Mononuclear cell (primary cell): ENCODE results near the gene HAAO. TPM values are rescaled to one million over a fixed set of nuclear protein-coding genes. Genes with fewer than 3 reads are reported as not detected.

Experiments
- H3K27me3 ChIP-seq: 2 replicates; pipeline ENCODE4 v1.6.0; 2011; ENCODE audit warnings: low read length, control low read depth; ENCODE audit not compliant: insufficient read depth
- H3K4me1 ChIP-seq: 2 replicates; pipeline ENCODE4 v1.5.1; 2011; ENCODE audit warnings: mild to moderate bottlenecking, low read length, control low read depth; ENCODE audit not compliant: insufficient read depth
- H3K4me3 ChIP-seq: 2 replicates; pipeline ENCODE4 v1.5.1; 2011; ENCODE audit warnings: mild to moderate bottlenecking, low read length, moderate library complexity
- H3K9me3 ChIP-seq: 2 replicates; pipeline ENCODE4 v1.5.1; 2011; ENCODE audit warnings: low read depth, mild to moderate bottlenecking, control low read depth, low read length
- total RNA-seq: library from RNA; depleted of rRNA; stranded (reverse); fragments of >200 nt; gene quantifications from one replicate; pipeline ENCODE4 v1.2.3, GENCODE V29; 2012

The HAAO gene
- total RNA-seq, 1 donor = 3.9 TPM

DNA sequence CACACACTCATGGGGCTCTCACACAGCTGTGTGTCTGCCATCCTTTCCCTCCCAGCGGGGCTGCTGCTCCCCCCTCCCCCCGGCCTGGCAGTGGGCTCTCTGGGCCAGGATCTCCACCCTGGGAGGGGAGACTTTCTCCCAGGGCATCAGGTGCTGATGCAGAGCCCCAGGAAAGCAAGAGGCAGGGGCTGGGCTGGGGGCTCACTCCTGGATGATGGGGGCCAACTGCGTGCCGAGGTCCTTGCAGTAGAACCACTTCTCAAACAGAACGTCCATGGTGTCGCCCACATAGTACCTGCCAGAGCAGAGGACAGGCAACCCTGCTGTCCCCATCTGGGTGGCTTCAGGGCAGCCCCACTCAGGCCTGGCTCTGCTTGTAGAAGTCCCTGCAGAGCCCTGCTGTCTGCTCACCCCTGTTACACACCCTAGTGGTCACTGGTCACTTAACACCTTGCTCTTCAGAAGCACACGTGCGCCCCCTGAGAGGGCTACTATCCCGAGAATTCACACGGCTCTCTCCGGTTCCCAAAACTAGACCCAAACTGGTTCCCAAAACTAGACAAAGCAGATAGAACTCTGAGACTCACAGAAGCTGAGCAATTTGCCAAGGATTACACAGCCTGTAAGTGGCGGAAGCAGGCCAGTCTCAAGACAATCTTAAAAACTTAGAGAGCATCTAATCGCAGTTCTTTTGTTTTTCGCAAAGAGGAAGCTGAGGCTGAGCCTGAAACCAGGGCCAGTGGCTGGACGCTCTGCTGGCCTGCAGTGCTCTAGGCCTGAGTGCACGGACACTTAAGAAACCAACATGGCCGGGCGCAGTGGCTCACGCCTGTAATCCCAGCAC is 21.9 kb downstream of the HAAO start:
- Histone ChIP-seq H3K27me3 (no peaks in the 10 kb centered on the region), H3K4me3 (no peak overlapping the region), H3K4me1 (peaks cover 17% of the 10 kb centered on the region), H3K9me3 (no peaks in the 10 kb centered on the region)

DNA sequence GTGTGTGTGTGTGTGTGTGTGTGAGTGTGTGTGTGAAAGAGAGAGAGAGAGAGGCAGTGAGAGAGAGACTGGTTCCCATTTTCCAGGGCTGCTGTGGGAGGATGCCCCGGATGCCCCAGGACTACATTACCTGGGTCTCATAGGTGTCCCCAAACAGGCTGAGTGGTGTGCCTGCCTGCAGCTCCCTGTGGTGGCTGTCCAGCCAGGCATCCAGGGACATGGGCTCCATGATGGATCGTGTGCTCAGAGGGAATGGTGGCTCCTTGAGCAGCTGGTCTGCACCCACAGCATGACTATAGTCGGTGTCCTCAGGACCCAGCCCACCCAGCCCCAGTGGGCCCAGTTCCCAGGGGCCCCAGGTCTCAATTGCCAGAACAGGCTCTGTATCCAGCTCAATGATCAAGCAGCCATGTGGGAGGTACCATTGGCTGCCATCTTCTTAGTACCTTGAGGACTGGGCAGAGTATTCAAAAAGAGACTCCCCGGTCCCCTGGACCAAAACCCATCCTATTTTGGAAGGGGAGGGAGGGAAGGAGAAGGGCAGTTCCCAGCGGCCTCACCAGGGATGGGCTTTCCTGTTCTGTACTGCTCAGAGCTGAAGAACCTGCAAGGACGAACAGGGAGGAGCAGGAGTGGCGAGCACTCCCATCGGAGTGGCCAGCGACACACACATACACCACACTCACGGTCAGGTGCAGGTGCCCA is 22.6 kb downstream of the HAAO start:
- no peaks in the 10 kb centered on the region for H3K27me3 ChIP-seq
- no peak overlapping the region for H3K4me3 ChIP-seq
- no peaks in the 10 kb centered on the region for H3K9me3 ChIP-seq
- H3K4me1 ChIP-seq = peaks cover 18% of the 10 kb centered on the region

DNA sequence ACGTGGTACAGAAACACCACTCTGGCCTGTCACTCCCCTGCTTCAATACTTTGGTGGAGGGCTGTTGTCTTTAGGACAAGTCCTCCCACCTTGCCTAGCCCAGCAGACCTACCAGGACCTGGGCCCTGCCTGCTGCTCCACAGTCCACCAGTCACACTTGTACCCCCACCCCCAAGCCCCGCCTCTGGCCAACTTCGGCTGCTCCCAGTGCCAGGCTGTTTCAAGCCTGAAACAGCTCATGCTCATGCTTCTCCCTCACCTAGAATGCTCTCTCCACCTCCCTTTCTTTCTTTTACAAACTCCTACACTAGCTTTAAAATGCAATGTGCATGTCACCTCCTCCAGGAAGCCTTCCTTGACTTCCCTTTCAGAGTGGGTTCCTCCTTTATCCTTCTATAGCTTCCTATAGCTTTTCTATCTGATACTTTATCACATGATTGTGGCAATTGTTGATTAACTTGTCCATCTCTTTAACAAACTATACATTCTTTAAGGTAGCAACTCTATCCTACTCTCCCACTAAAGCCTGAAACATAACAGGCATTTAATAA is 23.6 kb downstream of the HAAO start:
- Histone ChIP-seq H3K9me3 (no peaks in the 10 kb centered on the region), H3K4me3 (no peak overlapping the region), H3K27me3 (no peaks in the 10 kb centered on the region), H3K4me1 (peaks cover 28% of the 10 kb centered on the region)

- H3K9me3 ChIP-seq = no peaks in the 10 kb centered on the region
- no peaks in the 10 kb centered on the region for H3K27me3 ChIP-seq
- H3K4me1 ChIP-seq = peaks cover 34% of the 10 kb centered on the region
- H3K4me3 ChIP-seq = no peak overlapping the region
Observed at GRCh38 chr2:42767899-42768705, 24.3 kb downstream of the HAAO start.

- Histone ChIP-seq H3K4me3 (no peak overlapping the region), H3K9me3 (no peaks in the 10 kb centered on the region), H3K4me1 (peaks cover 42% of the 10 kb centered on the region), H3K27me3 (no peaks in the 10 kb centered on the region)
Observed at GRCh38 chr2:42767080-42767898, 25.1 kb downstream of the HAAO start.

GRCh38 chr2:42765686-42766085 is 26.7 kb downstream of the HAAO start:
- Histone ChIP-seq H3K27me3 (no peaks in the 10 kb centered on the region), H3K4me1 (peaks cover 40% of the 10 kb centered on the region), H3K4me3 (no peak overlapping the region)

GRCh38 chr2:42764901-42765300 is 27.5 kb downstream of the HAAO start:
- Histone ChIP-seq H3K4me1 (peaks cover 33% of the 10 kb centered on the region), H3K27me3 (no peaks in the 10 kb centered on the region), H3K9me3 (no peaks in the 10 kb centered on the region), H3K4me3 (no peak overlapping the region)

More at GRCh38 chr2:42765686-42766085, 26.7 kb downstream of the HAAO start:
- no peaks in the 10 kb centered on the region for H3K9me3 ChIP-seq

GRCh38 chr2:42764096-42764495 is 28.3 kb downstream of the HAAO start, which contains the start of gene OXER1:
TSS of gene OXER1 (minus strand) at chr2:42764135. CDS start at chr2:42764062, 73 bp downstream.
- H3K4me3 ChIP-seq = peak within 1 kb of the TSS; percentile 15
- no peaks in the 10 kb centered on the region for H3K27me3 ChIP-seq
- H3K4me1 ChIP-seq = peaks cover 31% of the 10 kb centered on the region

DNA sequence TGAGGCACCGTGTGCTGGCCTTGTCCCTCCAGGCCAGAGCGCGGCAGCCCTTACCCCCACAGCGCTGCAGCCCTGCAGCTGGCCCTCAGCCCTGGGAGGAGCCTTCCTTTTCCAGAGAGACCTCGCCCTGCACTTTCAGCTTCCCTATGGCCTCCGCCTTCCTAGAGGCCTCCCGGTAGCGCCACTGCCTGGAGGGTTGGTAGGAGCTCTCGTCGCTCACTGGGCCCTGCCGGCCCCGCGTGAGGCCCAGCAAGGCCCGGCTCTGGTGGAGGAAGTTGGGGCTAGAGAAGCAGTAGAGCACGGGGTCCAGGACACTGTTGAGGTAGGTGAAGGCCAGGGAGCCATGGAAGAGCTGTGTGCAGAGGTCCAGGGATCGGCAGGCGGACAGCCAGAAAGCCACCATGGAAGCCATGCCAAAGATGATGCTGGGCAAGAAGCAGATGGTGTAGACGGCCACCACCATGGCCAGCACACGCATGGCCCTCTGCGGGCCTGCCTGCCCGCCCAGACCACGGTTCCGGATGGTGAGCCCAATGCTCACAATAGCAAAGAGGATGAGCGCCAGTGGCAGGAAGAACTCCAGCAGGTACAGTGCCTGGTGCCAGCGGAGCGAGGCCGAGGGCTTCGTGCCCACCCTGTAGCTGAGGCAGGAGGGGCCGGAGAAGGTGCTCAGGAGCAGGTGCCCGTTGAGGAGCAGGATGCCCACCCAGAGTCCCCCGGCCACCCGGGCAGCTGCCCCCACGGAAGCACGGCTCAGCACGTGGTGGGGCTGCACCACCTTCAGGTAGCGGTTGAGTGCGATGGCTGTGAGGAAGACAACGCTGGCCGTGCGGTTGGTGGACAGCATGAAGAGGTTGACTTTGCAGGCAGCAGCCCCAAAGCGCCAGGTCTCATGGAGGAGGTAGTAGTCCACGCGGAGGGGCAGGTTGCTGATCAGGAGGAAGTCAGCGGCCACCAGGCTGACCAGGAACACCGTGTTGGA is 29.3 kb downstream of the HAAO start:
- H3K27me3 ChIP-seq = no peaks in the 10 kb centered on the region
- peaks cover 26% of the 10 kb centered on the region for H3K4me1 ChIP-seq
- no peaks in the 10 kb centered on the region for H3K9me3 ChIP-seq
- peak overlapping the region; percentile 15 for H3K4me3 ChIP-seq

More at GRCh38 chr2:42764096-42764495, 28.3 kb downstream of the HAAO start, which contains the start of gene OXER1:
- H3K9me3 ChIP-seq = no peaks in the 10 kb centered on the region

- Histone ChIP-seq H3K27me3 (no peaks in the 10 kb centered on the region), H3K4me1 (peaks cover 26% of the 10 kb centered on the region), H3K9me3 (no peaks in the 10 kb centered on the region), H3K4me3 (peak overlapping the region; percentile 15)
Observed at GRCh38 chr2:42762155-42762554, 30.2 kb downstream of the HAAO start.

- no peaks in the 10 kb centered on the region for H3K9me3 ChIP-seq
- no peaks in the 10 kb centered on the region for H3K27me3 ChIP-seq
- H3K4me1 ChIP-seq = peaks cover 26% of the 10 kb centered on the region
- no peak overlapping the region for H3K4me3 ChIP-seq
Observed at GRCh38 chr2:42761554-42761953, 30.8 kb downstream of the HAAO start.

GRCh38 chr2:42758751-42759150 is 33.6 kb downstream of the HAAO start:
- no peak overlapping the region for H3K4me3 ChIP-seq
- H3K9me3 ChIP-seq = no peaks in the 10 kb centered on the region
- H3K27me3 ChIP-seq = no peaks in the 10 kb centered on the region
- H3K4me1 ChIP-seq = peaks cover 41% of the 10 kb centered on the region
